SK-N-SH (cell line): ENCODE measurements around the gene GPR149.

ENCODE experiments used
- MAX ChIP-seq: IDR thresholded peaks from 2 replicates; pipeline ENCODE4 v1.4.0; 2012; ENCODE audit warnings: low read depth
- TF ChIP-seq, protein P1 (sequence below): fragments of 200-600 bp; sonication (generic); IDR thresholded peaks from 2 replicates; pipeline ENCODE4 v1.6.1; 2017; ENCODE audit warnings: antibody characterized with exemption, mild to moderate bottlenecking, moderate library complexity

DNA sequence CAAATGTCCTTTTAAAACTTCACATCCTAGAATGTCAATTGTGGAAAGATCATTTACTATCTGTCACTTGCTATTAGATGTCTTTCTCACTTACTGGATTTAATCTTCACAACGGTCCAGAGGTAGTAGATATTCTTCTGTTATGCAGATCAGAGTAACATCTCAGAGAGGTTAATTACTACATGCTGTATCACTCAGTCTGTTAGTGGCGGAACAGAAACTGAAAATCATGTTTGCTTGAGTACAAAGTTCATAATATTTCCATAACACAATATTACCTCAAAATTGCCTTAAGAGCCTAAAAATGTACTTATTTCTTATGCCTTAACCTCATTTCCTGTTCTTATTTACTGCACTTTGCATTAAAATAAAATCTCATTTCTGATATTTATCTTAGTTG, 28.6 kb upstream of the GPR149 start:
- no peak for TF ChIP-seq MAX
- TF ChIP-seq, protein P1, sequence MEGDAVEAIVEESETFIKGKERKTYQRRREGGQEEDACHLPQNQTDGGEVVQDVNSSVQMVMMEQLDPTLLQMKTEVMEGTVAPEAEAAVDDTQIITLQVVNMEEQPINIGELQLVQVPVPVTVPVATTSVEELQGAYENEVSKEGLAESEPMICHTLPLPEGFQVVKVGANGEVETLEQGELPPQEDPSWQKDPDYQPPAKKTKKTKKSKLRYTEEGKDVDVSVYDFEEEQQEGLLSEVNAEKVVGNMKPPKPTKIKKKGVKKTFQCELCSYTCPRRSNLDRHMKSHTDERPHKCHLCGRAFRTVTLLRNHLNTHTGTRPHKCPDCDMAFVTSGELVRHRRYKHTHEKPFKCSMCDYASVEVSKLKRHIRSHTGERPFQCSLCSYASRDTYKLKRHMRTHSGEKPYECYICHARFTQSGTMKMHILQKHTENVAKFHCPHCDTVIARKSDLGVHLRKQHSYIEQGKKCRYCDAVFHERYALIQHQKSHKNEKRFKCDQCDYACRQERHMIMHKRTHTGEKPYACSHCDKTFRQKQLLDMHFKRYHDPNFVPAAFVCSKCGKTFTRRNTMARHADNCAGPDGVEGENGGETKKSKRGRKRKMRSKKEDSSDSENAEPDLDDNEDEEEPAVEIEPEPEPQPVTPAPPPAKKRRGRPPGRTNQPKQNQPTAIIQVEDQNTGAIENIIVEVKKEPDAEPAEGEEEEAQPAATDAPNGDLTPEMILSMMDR, result no peak
